ENCODE measurements around the gene SMIM20. TPM values are rescaled to one million over a fixed set of nuclear protein-coding genes. Genes with fewer than 3 reads are reported as not detected.

Gene SMIM20
- total RNA-seq, 4 donors from 2014 or later, result 23.0 to 53.2 (median 34.6) TPM

DNA sequence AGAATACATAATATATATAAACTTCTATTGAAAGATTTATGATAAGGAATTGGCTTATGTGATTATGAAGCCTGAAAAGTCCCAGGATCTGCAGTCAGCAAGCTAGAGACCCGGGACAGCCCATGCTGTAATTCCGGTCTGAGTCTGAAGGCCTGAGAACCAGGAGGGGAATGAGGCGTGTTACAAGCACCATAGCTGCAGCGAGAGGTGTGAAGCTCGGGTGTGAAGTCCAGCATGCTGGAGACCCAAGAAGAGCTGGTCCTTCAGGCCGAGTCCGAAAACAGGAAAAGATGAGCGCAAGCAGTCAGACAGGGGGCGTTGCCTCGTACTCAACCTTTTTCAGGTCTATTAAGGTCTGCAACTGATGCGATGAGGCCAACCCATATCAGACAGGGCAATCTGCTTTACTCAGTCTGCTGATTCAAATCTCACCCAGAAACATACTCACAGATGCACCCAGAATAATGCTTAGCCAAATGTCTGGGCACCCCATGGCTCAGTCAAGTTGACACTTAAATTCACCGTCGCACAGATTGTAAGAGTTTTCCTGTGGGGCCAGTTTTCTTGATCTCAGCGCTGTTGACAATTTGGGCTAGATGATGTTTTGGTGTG lies 40.4 kb downstream of the SMIM20 start:
- 74 to 78% methylated on average over 14 of the region's 14 CpGs for WGBS, 2 donors
- DNase-seq, result no peak
- intact Hi-C loops (cut with DNase I), result no loop called here
- H3K27me3 ChIP-seq, result no peaks in the 10 kb centered on the region
- H3K4me1 ChIP-seq, result no peaks in the 10 kb centered on the region
- H3K4me3 ChIP-seq (replicated peaks in 1 of 3), result no peak overlapping the region
- no peak overlapping the region for H3K27ac ChIP-seq
- H3K9me3 ChIP-seq, result no peaks in the 10 kb centered on the region
- TF ChIP-seq POLR2A (IDR thresholded peaks at IDR 0.05), result no peak
- TF ChIP-seq, protein P1, sequence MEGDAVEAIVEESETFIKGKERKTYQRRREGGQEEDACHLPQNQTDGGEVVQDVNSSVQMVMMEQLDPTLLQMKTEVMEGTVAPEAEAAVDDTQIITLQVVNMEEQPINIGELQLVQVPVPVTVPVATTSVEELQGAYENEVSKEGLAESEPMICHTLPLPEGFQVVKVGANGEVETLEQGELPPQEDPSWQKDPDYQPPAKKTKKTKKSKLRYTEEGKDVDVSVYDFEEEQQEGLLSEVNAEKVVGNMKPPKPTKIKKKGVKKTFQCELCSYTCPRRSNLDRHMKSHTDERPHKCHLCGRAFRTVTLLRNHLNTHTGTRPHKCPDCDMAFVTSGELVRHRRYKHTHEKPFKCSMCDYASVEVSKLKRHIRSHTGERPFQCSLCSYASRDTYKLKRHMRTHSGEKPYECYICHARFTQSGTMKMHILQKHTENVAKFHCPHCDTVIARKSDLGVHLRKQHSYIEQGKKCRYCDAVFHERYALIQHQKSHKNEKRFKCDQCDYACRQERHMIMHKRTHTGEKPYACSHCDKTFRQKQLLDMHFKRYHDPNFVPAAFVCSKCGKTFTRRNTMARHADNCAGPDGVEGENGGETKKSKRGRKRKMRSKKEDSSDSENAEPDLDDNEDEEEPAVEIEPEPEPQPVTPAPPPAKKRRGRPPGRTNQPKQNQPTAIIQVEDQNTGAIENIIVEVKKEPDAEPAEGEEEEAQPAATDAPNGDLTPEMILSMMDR (IDR thresholded peaks at IDR 0.05), result no peak
- H3K36me3 ChIP-seq, result no peaks in the 10 kb centered on the region

DNA sequence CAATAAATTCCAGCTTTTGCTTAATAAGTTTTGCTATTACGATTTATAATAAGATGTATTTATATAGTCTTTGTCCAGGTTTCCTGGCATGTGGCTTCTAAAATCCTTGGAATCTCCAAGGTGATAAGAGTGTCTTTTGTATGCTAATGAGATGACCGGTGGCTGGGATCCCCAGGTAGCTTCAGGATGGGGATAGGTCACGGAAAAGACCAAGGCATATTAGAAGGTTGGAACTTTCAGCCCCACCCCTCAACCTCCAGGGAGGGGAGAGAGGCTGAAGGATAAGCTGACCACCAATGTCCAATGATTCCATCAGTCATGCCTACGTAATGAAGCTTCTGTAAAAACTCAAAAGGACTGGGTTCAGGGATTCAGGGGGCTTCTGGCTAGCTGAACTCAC lies 41.7 kb downstream of the SMIM20 start:
- no peaks in the 10 kb centered on the region for H3K36me3 ChIP-seq
- H3K27me3 ChIP-seq, result no peaks in the 10 kb centered on the region
- no peaks in the 10 kb centered on the region for H3K9me3 ChIP-seq
- intact Hi-C loops (cut with DNase I), result no loop called here
- H3K4me1 ChIP-seq, result no peaks in the 10 kb centered on the region
- TF ChIP-seq, protein P1 (IDR thresholded peaks at IDR 0.05), result no peak
- TF ChIP-seq POLR2A (IDR thresholded peaks at IDR 0.05), result no peak
- no peak overlapping the region for H3K4me3 ChIP-seq (replicated peaks in 1 of 3)
- no peak overlapping the region for H3K27ac ChIP-seq
- WGBS, 2 donors, result 58 to 61% methylated on average over 4 of the region's 4 CpGs
- DNase-seq, result no peak

DNA sequence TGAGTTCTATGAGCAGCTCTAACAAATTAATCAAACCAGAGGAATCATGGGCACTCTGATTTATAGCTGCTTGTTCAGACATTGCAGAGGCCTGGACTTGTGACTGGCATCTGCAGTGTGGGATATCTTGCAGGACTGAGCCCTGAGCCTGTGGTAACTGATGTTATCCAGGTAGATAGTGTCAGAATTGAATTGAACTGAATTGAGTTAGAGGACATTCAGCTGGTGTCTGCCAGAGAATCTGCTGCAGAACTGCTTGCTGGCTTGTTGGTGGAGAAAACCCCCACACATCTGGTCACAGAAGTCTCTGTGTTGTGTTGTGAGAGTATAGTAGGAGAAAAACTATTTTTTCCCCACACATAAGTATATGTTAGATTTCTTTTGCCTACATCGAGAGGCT lies 42.2 kb downstream of the SMIM20 start:
- WGBS, 2 donors, result 89 to 96% methylated on average over 1 of the region's 1 CpG
- Histone ChIP-seq H3K9me3 (no peaks in the 10 kb centered on the region), H3K27me3 (no peaks in the 10 kb centered on the region), H3K27ac (no peak overlapping the region), H3K4me1 (no peaks in the 10 kb centered on the region), H3K4me3 (replicated peaks in 1 of 3) (no peak overlapping the region), H3K36me3 (no peaks in the 10 kb centered on the region)
- intact Hi-C loops (cut with DNase I), result no loop called here
- TF ChIP-seq POLR2A (IDR thresholded peaks at IDR 0.05), result no peak
- TF ChIP-seq, protein P1 (IDR thresholded peaks at IDR 0.05), result no peak
- no peak for DNase-seq

DNA sequence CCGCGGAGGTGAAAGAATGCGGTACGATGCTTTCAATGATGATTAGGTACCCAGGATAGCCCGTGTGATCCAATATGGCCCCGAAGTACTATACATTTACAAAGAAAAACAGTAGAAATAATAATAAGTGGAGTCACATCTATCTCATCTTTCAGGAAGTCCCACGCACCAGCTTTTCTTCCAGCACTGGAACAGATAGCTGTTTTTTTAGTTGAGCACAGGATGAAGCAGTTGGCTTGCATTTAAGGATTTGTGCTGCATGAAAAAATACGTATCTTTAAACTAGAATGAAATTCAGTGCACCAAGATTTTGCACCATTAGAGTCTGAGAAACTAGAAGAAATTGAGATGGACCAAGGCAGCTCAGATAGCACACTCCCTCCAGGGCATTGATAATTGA lies 44.1 kb downstream of the SMIM20 start:
- intact Hi-C loops (cut with DNase I), result no loop called here

DNA sequence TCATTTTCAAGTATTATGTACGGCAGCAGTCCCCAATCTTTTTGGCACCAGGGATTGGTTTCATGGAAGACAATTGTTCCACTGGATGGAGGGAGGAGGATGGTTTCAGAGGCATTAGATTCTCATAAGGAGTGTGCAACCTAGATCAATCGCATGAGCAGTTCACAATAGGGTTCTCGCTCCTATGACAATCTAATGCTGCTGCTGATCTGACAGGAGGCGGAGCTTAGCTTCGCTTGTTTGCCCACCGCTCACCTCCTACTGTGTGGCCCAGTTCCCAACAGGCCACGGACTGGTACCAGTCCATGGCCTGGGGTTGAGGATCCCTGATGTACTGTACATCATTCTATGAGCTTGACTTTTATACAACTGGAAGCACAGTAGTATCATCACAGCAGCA lies 48.4 kb downstream of the SMIM20 start:
- intact Hi-C loops (cut with DNase I), result no loop called here
- H3K4me3 ChIP-seq (replicated peaks in 1 of 3), result no peak overlapping the region
- no peaks in the 10 kb centered on the region for H3K4me1 ChIP-seq
- no peak overlapping the region for H3K27ac ChIP-seq
- DNase-seq, result no peak
- 91 to 93% methylated on average over 7 of the region's 7 CpGs for WGBS, 2 donors
- TF ChIP-seq POLR2A (IDR thresholded peaks at IDR 0.05), result no peak
- TF ChIP-seq, protein P1 (IDR thresholded peaks at IDR 0.05), result no peak
- H3K9me3 ChIP-seq, result no peaks in the 10 kb centered on the region
- no peaks in the 10 kb centered on the region for H3K27me3 ChIP-seq
- H3K36me3 ChIP-seq, result no peaks in the 10 kb centered on the region

More for the DNA sequence above, 44.1 kb downstream of the SMIM20 start:
- 81 to 88% methylated on average over 8 of the region's 8 CpGs for WGBS, 2 donors
- no peak overlapping the region for H3K27ac ChIP-seq
- TF ChIP-seq, protein P1 (IDR thresholded peaks at IDR 0.05), result no peak
- no peak for TF ChIP-seq POLR2A (IDR thresholded peaks at IDR 0.05)
- no peaks in the 10 kb centered on the region for H3K9me3 ChIP-seq
- H3K27me3 ChIP-seq, result no peaks in the 10 kb centered on the region
- DNase-seq, result no peak
- no peaks in the 10 kb centered on the region for H3K36me3 ChIP-seq
- no peaks in the 10 kb centered on the region for H3K4me1 ChIP-seq
- no peak overlapping the region for H3K4me3 ChIP-seq (replicated peaks in 1 of 3)
